ACHN (cell line): ENCODE measurements around the gene DNM1L.

ENCODE experiments used
- DNase-seq: peaks from one replicate; pipeline ENCODE4 v3.0.0-alpha.2; 2015
- in situ Hi-C: cut with HindIII; loops from 2 replicates; pipeline ENCODE4 v1.10.0; 2017; ENCODE audit warnings: low sequenced_read_pairs, low pct_ligation_motif_present, low pct_unique_long_range_greater_than_20kb

DNM1L gene

DNA sequence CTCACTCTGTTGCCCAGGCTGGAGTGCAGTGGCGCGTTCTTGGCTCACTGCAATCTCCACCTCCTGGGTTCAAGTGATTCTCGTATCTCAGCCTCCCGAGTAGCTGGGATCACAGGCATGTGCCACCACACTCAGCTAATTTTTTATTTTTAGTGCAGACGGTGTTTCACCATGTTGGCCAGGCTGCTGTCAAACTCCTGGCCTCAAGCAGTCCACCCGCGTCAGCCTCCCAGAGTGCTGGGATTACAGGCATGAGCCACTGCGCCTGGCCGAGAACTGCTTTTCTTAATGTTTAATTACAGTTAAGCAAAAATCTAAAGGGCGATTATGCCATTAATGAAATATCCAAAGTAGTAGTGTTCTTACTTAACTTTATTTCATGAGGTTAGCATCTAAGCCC is 63.0 kb downstream of the DNM1L start:
- in situ Hi-C loops = no loop called here
- no peak for DNase-seq

DNA sequence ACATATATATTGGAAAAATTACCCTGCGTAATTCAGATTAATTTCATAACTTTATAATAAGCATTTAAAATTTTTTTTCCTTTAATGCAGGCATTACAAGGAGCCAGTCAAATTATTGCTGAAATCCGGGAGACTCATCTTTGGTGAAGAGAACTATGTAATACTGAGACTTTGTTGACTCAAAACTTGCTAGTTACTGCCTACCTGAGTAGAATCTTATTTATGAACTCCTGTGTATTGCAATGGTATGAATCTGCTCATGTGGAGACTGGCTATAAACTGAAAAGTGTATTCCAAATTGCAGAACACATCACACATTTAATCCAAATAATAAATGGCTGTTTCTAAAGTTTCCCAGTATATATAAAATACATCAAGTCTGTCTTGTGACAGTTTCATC is 64.2 kb downstream of the DNM1L start:
- DNase-seq = no peak
- in situ Hi-C loops = no loop called here

DNA sequence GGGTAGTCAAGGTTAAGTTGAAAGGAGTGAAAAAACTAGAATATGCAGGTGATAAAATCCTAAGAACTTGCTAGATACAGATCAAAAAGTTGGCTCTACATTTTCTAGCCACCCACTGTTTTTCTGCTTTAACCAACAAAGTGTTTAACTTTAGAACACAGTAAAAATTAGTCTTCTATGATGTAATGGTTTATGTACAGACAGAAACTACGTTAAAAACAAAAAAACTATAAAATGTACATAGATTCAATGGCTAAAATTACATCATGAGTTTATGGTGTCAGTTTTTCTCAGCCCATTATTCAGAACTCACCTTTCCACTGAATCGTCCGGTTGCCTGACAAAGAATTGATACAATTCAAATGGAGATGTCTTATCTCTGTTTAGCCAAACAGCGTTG is 74.5 kb downstream of the DNM1L start:
- no peak for DNase-seq
- in situ Hi-C loops = loop anchor here (25.0 kb wide), 1 partner anchor 184 kb away; no protein-coding TSS in a partner anchor

DNA sequence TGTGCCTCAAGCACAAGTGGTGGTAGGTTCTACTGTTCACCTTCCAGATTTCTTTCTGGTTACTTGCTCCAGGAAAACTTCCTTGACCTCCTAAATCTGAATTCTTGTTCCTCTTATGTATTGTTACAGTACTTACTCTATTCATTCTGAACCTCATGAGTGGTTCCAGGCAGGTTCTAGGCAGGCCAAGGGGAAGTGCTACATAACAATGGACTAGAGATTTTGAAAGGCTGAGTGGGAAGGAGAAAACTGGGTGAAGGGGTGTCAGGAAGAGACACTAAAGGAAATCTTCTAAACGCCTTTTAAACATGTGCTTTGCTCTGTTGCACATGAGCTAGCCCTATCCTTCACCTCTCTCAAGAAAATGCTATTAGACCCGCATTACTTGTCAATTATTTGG is 75.0 kb downstream of the DNM1L start:
- in situ Hi-C loops = loop anchor here (25.0 kb wide), 1 partner anchor 183 kb away; no protein-coding TSS in a partner anchor
- DNase-seq = no peak

DNA sequence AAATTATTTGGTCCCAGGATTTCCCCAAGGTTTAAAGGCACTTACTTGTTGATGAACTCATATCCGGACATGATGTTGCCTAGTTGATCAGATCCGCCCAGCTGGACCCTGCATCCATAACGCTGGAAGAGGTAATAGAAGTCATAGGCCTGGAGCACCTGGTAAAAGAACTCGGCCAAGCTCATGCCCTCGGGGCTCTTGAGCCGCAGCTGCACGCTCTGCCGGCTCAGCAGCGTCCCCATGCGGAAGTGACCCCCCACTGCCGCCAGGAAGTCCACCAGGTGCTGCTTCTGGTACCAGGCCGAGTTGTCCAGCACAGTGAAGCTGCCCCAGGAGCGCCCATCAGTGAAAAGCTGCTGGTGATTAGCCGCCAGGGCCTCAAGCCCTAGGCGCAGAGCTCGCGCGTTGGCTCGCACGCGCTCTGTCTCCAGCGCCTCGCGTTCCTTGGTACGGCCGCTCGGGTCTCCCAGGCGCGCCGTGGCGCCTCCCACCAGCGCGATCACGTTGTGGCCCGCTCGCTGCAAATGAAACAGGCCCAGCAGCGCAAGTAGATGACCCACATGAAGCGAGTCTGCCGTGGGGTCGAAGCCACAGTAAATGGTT is 76.1 kb downstream of the DNM1L start:
- DNase-seq = peak; percentile 88

DNA sequence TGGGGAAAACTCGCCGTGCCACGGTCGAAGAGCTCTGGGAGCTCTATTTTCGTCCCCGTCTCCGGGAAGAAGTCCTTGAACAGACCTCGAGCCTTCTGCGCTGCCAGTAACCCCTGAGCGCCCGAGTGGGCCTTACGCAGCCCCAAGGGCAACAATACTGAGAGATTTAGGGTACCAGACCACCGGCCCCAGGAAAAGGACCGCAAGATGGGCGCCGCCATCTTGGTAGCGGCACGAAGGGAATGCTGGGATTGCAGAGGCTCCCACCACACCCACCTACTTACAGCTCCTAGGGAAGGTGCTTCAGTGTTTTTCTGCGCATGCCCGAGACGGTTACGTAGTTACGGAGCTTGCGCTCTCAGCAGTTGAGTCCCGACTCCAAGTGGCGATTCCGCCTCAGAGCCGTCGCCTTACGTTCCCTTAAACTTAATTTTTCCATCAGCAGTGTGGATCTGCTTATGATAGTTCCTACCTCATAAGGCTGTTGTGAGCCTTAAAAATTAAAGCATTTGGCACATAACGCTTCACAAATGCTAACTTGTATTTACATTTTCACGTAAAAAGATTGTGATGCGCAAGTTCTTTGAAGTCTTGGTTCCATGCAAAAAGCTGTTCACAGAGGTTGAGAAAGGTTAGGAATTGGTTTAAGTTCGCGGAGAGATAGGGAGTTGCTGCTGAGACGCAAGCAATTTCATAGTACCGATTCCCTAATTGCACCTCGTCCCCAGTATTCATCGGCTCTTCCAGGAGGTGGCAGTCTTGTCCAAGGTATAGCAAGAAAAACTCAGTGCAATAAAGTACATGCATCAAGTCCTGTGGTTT is 76.8 kb downstream of the DNM1L start, which contains the start of gene YARS2:
Gene YARS2, minus strand, starts transcription at position 244 of the 822 bp plus-strand sequence. Its CDS starts 23 bp downstream, at position 221.
- in situ Hi-C loops = loop anchor here (25.0 kb wide), 1 partner anchor 181 kb away; no protein-coding TSS in a partner anchor
- peak; percentile 100 for DNase-seq

More for the DNA sequence above, 76.1 kb downstream of the DNM1L start:
- in situ Hi-C loops = loop anchor here (25.0 kb wide), 1 partner anchor 182 kb away; no protein-coding TSS in a partner anchor

DNA sequence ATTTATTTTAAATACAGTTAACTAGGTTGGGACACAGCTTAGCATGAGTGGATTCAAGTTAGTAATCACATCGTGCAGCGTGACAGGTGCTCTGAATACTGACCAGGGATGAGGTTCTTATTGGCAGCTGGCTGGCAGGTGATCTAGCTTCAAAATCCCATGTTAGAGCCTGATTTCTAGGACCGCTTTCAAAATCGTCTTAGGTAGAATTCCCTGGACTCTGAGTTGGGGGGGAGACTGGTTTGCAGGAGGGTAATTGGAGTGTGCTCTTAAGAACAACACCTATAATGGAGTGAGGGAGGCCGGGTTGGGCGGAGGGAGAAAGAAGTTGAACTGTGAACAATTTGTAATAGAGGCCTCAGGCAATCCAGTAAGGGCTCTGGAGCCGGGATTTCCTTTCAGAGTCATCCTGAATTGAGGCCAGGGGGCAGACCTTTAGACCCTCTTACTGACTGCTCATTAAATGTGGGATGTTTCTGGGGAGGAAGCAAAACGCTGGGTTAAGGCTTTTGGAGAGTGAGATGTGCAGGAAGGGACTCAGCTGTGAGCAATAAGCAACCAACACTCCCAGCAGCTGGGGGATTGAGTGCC is 77.5 kb downstream of the DNM1L start:
- DNase-seq = no peak
- in situ Hi-C loops = loop anchor here (25.0 kb wide), 1 partner anchor 181 kb away; no protein-coding TSS in a partner anchor

DNA sequence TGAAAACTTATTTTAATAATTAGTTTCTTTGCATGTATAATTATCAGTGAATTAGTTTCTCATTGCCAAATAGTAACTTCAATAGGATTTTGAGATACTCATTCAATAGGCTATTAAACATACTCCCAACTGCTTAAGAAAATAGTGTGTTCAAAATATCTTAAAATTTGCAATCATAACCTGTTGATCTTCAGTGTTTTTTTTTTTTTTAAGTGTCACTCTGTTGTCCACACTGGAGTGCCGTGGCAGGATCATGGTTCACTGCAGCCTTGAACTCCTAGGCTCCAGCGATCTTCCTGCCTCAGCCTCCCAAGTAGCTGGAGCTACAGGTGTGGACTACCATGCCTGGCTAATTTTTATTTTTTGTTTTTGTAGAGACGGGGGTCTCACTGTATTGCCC is 78.1 kb downstream of the DNM1L start:
- DNase-seq = no peak
- in situ Hi-C loops = loop anchor here (25.0 kb wide), 1 partner anchor 180 kb away; no protein-coding TSS in a partner anchor

DNA sequence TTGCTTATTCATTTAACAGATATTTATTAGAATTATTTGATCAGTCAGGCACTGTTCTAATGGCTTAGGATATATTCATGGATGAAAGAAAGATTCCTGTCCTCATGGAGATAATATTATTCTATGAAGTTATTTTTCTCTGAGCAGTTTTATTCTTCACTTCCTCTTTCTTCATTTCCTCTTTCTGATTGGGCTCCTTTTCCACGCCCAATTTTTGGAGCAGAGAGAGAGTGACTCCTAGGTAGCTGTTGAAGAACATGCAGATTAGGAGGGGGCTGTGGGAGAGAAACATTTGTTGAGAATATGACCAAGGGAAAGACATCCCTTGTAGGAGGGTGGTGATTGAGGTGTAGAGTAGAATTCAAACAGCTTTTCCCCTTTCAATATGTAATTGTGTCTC is 82.6 kb downstream of the DNM1L start:
- DNase-seq = no peak
- in situ Hi-C loops = loop anchor here (25.0 kb wide), 1 partner anchor 176 kb away; no protein-coding TSS in a partner anchor

DNA sequence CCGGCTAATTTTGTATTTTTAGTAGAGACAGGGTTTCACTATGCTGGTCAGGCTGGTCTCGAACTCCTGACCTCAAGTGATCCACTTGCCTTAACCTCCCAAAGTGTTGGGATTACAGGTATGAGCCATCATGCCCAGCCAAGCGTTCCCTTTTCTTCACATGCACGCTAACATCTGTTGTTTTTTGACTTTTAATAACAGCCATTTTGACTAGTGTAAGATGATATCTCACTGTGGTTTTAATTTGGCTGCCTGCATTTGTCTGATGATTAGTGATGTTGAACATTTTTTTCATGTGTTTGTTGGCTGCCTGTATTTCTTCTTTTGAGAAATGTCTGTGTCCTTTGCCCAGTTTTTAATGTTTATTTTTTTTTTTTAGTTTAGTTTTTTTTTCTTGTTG is 86.8 kb downstream of the DNM1L start:
- in situ Hi-C loops = loop anchor here (25.0 kb wide), 1 partner anchor 171 kb away; no protein-coding TSS in a partner anchor
- no peak for DNase-seq

DNA sequence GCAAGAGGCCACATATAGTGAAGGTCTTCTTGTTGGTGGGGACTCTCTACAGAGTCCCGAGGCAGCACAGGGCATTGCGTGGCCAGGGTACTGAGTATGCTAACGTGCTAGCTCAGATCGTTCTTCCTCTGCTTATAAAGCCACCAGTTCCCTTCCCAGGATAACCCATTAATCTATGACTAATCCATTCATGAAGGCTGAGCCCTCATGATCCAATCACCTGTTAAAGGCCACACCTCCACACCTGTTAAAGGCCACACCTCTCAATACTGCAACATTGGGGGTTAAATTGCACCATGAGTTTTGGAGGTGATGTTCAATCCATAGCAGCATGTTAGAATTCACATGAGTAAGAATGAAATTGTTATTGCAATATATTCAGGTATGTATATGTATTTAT is 89.4 kb downstream of the DNM1L start:
- in situ Hi-C loops = loop anchor here (25.0 kb wide), 1 partner anchor 169 kb away; no protein-coding TSS in a partner anchor
- DNase-seq = no peak

DNA sequence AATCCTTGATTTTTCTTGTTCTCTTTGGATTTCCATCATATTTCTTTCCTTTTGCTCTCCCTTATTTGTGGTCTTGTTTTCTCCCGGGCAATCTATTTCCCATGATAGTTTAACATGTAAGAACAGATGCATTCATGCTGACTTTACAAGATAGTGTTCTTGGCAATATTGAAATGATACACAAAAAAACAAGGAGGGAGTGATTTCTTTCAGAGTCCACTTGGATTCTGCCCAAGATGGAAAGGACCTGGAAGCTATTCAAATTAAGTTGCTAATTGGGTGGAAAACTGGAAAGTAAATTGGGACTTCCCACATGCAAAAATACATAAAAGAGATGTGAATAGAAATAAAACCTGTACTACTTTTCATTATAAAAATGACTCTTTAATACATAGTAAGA is 91.0 kb downstream of the DNM1L start:
- in situ Hi-C loops = loop anchor here (25.0 kb wide), 1 partner anchor 167 kb away; no protein-coding TSS in a partner anchor
- no peak for DNase-seq

DNA sequence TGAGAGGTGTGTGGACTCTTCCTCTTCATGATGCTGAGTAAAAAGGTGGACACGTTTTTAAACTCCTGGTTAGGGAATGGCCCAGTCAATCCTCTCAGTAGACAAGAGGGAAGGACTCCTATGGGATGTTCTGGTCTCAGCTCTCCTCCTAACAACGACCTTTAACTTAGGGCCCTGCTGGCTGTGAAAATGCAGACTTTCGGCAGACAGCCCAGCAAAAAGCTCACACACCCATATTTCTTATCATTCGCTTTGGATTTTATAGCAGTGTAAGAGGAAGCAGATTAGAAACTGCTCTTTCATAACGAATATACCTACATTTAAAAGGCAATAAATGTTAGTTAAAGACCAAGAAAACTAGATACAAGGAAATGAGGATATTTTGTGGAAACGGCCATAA is 94.6 kb downstream of the DNM1L start:
- DNase-seq = no peak
- in situ Hi-C loops = loop anchor here (25.0 kb wide), 1 partner anchor 164 kb away; no protein-coding TSS in a partner anchor

DNA sequence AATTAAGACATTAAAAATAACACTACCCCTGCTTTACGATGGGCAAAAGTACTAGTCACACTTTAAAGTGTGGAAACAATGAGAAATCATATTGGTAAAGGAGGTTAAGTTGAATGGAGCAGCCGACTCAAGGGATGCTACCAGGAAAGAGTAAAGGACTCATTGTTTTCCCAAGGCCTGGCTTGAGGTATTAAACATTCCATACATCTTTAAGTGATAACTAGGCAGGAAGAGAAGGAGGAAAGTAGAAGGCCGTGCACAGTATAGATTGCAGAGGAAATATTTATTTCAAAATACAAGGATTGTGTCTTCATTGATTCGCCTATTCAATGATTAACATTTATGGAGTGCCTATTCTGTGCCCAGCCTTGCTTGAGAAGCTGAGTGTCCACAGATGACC is 97.2 kb downstream of the DNM1L start:
- in situ Hi-C loops = no loop called here

DNA sequence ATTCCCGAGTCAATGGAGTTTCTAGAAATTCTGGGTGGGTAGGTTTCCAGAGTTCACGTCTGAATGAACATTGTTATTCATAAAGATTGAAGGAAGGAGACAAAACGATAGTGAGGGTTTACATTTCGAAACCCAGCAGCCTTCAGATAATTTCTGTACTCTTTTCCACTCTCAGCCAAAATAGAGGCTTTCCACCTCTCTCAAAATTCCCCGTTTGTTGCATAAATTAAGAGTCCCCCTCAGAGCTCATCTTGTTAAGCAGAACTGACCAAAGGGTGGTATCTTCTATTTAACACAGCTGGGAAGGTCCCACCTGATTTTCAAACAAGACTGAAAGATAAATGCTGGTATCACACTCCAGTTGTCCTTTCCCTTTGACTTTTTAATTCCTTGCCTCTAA is 98.1 kb downstream of the DNM1L start:
- DNase-seq = no peak
- in situ Hi-C loops = no loop called here

More for the DNA sequence above, 97.2 kb downstream of the DNM1L start:
- no peak for DNase-seq

DNA sequence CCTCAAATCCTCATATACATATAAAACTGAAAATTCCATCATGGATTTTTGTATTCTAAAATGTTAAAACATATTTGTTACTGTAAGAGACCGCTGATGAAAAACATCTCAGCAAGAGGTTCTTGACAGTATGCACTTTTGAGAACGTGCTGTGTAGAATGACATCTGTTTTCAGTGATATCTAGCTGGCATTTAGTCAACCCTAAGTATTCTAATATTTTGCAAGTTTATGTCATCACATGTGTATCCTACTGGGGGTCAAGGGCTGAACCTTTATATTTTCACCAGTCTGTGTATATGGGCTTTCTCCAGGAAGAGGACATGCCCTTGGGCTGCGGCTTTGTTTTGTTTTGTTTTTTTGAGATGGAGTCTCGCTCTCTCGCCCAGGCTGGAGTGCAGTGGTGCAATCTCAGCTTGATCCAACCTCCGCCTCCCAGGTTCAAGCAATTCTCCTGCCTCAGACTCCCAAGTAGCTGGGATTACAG is 98.6 kb downstream of the DNM1L start:
- in situ Hi-C loops = no loop called here
- DNase-seq = no peak

DNA sequence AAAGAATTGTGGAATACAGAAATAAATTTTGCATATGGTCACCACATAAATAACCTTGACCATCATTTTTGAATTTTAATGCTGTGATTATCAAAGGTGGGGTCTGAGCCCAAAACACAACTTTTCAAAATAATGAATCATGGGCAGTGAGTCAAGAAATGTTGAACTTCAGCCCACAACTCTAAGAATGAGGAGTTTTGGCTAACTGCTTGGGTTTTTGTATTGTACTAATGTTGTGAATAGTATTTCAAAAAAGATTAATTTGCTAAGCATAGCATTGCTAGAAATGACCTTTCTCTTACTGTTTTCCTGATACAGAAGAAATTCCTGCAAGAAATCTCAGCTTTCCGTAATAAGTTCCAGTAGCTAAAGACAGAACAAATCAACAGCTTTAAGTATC is 101.0 kb downstream of the DNM1L start:
- no peak for DNase-seq
- in situ Hi-C loops = no loop called here

DNA sequence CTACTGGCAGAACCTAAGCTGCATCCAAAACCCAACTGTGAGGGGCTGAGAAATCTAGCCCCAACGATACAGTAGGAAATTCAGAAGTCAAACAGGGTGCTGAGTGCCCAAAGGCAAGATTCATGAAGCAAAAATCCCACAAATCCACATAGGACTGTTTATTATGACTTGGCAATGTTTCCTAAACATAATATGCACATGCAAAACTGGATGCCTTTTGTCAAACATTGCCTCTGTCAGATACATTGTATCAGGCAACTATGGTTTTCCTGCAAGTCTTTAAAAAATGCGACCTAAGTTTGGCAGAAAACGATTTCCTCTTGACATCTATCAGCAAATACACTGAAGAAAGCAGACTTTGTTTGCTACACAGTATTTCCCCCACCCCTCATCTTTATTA is 103.9 kb downstream of the DNM1L start:
- in situ Hi-C loops = no loop called here
- no peak for DNase-seq

DNA sequence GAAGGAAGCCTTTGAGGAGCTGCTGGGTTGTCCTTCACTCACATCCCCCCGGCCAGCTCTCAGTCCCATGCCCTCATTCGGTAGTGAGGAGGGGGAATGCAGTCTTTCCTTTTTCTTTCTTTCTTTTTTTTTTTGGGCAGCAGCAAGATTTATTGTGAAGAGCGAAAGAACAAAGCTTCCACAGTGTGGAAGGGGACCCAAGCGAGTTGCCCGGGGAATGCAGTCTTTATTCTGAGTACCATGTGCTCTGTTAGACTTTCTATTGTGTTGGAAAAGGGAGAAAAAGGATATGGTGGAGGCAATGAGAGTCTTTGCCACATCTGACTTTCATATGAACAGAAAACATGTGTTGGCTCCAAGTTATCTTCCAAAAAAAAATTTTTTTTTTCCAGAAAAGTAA is 106.5 kb downstream of the DNM1L start:
- no peak for DNase-seq
- in situ Hi-C loops = no loop called here
